Stimulated activated CD4-positive, alpha-beta T cell treated with anti-CD3 and anti-CD28 coated beads, Interleukin-1b, Interleukin-23, amount 100 ng/mL, for 4 hours (primary cell): ENCODE measurements around the gene GAN.
"Not testable (repeated sequence)": the region's sequence is repeated elsewhere in the genome, so short reads cannot be mapped to it uniquely, and the experiment has no call there.

ENCODE experiments used
- DNase-seq, 2 donors: peaks; one replicate each; pipeline ENCODE4 v3.0.0-alpha.2; 2020; ENCODE audit warnings: low read depth in 2 of 2

The GAN gene

DNA sequence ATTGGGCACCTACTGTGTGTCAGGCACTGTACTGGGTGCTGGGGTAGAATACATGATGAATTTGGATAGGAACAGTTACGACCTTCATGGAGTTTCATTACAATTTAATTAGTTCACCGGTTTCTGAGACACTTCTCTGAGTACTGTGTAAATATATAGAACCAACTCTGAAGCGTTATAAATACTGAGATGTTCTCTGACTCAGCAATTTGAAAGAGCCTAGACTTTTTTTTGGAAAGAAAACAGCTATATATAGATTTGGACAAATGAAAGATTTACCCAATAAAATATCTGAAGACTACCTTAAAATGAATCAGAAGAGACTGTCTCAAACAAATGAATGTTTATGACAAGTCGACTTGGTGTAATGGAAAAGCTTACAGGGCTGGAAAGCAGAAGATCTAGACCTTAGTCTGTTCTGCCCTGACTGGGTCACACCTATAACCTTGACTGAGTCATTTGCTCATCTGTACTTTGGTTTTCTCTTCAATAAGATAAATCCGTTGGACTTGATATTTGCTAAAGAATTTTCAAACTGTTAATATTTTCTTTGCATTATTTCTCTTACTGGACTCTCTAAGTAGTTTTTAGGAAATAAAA is 4.6 kb upstream of the GAN start:
- no peak for DNase-seq

DNA sequence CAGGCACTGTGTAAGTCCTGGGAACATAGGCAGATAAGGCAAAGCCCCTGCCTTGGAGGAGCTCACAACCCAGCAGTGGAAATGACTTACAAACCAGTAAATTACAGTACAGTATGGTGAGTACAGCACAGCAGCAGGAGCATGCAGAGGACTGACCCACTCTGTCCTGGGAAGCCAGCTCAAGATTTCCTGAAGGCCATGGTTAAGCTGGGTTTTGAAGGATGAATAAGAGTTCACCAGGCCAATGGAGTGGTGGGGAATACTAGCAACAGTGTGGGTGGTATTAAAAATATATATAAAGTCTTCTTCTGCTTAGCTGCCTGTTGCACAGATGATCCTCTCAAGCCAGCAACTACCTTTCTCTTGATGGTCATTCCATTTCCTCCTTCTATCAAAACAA is 3.0 kb upstream of the GAN start:
- DNase-seq, result no peak

DNA sequence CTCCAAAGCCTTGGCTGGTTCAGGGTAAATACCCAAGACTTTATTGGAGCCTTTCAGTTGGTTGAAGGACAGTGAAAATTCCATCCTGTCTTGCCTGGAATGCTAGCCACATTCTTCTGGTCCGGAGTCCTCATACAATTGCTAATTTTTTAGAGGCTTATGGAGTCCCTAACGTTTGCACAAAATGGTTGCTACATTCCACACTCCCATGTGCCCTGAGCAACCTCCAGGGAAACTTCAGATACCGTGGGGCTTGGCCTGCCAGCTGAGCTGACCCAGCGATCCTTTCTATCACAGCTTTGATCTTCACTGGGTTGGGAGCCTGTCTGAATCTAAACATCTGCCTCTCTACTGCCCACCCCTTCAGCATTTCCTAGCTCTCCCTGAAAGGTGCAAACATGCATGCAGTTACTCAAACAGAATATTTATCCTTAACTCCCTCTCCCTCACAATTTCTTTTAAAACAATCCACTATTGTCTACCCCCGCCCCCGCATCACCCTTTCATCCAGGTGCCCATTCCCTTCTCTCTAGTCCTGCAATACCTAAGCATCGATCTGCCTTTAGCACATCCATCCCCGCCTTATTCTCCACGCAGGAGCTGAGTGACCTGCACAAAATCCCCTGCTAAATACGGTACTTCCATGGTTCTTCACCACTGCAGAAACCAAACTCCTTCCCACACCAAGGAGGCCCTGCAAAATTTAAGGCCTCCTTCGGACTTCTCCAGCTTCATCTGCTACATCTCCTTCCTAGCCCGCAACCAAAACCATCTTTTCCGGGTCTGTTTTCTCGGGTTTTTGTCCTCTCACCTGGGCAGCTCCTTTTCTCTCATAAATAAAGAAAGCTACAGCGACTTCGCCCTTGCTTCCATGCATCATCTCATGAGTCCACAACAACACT is 810 bp upstream of the GAN start:
- no peak for DNase-seq

DNA sequence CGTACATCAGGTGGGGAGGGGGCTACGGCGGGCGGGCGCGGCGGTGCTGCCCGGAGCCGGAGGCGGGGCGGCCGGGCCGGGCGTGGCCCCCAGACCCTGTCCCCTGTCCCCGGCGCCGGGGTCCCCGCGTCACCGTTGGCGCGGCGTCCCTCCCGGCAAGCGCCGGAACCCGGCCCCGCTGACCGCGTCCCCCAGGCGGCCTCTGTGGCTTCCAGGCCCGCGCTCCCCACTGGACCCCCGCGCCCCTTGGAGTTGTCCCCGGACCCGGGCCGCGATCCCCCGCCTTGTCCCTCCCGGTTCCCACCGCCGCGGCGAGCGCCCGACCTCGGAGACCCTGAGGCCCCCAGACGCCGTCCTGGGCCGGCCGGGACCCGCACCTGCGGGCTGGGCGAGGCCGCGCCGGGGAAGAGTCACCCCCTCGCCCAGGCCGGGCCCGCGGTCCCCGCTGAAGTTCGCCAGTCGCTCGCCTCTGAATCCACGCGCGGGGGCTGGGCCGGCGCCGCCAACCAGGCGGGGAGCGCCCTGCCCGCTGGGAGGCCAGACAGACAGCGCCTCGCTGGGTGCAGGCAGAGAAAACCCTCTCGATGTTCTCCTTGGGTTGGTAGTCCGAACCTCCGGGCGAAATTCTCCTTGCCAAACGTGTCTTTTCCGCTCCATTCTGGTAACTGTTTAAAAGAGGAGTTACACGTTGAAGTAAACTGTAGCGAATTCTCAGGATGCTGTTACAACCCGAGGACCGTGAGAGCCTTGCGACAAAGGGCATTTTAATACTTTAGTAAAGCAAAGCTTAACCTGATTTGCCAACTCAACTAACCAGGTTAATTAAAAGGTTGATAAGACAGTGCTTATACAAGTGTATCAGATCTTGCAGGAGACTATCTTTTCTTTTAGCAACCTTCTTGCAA is 761 bp downstream of the GAN start:
- peak; percentile 32 to 51 for DNase-seq

DNA sequence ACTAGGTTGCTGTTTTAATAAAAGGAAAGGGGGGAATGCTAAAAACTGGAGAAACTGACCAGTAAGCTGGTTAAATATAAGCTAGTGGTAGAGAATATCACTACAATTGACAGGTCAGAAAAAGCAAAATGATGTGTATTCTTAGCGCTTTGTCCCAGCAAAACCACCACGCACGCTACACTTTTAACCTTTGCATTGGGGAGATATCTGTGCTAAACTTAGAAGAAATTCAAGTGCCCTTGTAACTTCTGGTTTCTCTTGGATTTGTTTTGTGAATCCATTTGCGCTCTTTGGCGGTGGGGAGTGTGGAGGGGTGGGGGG is 1.4 kb downstream of the GAN start:
- no peak for DNase-seq

DNA sequence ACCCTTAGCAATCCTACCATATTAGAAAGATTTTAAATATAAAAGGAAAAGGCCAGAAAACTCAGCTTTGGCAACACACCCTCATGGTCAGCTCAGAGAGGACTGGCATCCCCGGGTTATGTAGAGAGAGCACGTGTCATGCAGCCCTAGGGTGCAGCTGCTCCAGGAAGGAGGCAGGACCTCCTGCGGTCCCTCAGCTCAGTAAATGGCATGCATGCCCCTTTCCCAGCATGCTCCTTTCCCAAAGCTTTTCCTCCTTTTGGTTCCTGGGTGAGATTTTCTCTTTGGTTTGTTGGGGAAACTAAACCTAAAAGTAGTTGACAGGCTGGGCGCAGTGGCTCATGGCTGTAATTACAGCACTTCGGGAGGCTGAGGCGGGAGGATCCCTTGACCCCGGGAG is 3.9 kb downstream of the GAN start:
- no peak for DNase-seq

DNA sequence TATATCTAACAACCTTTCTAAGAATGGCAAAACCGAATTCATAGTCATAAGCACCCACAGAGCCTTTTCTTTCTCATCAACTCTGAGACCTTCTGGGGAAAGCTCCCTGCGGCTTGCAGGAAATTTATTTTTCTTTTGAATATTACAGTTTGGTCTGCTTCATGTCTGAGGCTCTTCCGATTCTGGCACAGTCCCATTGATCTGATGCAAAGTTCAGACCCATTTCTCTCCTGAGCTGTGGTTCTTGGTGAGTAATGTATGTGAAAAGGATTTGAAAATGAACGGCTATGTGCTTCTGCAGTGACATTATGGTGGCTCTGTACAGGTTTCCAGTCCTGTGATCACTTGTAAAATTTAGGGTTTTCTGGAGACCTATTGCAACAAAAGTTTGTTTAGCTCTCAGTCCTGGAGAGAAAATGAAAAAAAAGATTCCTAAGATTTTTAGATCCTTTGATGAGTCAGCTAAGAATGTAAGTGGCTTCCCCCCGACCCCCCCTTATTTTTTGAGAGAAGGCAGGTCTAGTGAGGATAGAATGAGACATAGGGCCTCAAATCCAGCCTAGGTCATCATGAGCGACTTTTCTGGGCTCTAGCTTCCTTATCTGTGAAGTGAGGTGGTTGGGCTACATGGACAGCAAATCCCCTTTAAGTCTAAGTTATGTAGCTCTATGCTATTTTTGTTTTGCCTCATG is 4.6 kb downstream of the GAN start:
- no peak for DNase-seq

DNA sequence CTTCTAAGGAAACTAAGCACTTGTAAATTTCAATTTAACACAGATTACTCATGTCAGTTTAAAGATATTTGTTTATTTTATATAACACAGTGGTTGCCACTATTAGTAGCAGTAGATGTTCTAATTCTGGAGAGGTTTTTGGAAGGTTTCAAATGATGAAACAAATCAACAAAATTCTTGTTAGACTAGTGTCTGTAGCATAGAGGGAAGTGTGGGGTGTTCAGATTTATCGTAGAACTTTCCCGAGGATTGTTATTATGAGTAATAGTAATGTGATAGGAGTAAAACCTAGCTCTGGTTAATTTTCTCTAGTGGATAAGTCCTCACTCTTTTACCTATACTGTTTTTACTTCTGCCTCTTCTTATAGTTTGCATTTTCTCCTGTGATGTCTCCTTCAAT is 6.3 kb downstream of the GAN start:
- DNase-seq, result no peak

DNA sequence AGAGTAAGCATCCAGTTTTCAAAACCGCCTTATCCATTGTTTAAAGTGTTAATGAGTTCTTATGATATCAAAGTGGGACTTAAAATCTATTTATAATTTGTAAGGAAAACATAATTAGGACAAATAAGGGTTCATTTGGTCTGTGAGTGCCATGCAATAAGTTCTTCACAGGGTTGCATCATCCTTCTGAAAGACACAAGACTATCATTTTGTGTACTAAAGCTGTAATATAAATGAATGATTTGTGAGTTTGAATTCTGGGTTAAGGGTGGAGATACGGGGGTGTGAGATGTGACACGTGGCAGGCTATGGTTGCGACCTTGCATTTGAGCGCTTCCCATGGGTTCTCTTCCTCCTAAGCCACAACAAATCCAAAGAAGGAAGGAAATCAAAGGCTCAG is 6.8 kb downstream of the GAN start:
- DNase-seq, result no peak

DNA sequence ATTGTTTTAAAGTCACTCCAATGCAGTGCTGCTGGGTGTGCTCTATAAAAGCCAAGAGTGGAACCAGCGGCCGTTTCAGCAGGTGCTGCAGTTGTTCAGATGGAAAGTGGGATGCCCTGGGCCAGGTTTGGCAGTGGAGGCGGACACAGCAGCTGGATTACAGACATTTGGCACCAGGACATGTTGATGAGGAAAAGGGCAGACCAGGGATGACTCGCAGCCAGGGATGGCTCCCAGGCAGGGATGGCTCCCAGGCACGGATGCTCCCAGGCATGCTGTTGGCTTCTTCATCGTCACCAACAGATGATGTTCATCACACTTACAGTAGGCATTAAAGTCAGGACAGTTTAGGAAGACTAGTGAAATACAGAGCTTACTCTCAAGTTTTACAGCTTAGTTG is 10.0 kb downstream of the GAN start:
- DNase-seq, result no peak

DNA sequence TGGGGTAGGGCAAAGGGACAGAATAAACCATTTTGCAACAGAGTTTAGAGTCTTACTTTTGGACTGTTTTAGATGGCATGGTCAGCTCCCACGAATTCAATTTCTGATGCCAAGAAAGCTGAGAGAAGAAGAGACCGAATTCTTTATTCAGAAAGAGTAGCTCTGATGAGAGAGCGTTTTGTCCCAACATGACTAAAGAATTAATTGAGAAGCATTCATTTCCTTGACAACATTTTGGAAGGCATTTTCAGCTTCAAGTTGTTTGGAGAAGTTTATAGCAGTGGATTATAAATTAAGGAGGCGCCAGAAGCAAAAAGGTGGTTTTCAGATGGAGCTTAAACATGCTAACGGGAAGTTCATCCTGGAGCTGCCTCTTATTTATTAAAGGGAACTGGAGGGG is 12.2 kb downstream of the GAN start:
- no peak for DNase-seq

DNA sequence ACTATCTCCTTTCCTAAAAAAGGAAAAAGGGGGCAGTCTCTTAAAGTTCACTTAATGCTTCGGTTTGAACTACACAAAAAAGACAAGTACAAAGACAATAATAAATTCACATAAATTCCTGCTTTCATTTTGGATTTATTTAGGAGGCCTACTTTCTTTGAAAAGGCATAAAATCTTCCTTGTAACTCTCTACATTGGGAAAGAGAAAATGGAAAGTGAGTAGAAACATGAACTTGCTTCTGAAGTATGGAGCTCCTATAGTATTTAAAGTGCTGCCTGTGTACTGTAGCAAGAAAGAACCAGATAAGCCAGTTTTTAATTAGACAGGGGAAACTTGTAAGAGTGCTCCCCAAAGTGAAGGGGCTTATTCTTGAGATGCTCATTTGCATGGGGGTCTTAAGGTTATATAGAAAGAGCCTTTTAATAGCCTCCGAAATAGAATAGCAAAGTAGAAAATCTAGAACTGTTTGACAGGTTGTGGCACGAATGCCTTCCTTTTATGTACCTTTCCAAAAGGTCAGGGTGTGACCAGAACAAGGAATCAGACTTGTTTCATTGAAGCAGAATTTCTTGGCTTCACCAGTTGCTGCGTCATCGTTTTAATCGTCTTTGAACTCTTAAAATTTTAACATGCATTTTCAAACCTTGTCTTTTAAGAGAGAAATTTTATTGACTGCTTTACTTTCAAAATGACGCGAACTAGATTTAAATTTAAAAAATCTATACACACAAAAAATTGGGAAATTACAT is 12.9 kb downstream of the GAN start:
- DNase-seq, result no peak

DNA sequence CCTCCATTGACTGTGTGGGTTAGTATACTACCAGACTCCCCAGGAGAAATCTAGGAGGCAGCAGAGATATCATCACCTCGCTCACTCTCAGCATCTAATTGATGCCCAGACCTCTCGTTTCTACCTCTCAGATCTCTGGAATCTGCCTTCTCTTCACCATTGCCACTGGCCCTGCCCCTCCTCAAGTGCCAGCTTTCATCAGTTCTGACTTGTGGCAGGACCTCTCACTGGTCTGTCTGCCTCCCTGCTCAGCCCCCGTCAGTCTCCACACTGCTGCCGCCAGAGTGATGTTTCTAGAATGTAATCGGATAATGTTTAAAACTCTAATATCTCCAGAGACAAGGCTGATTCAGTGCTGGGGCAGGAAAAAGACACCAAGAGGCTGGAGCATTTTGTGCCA is 15.2 kb downstream of the GAN start:
- DNase-seq, result no peak

DNA sequence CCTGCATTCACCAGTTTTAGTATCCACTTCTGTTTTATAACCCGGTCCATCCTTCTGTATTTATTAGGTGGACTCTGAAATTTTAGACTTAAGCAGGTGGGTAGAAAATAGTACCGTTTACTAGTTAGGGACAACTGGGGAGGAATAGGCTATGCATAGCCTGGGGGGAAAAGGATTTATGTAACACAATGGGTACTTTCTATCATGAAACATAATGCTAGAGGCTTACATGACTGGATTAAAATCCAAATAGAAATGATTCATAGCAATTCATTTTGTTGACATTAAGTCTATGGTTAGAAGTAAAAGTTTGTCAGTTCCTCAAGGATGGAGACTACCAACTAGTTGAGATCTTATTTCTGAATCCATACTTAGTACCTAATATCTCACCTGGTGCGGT is 18.6 kb downstream of the GAN start:
- no peak for DNase-seq

DNA sequence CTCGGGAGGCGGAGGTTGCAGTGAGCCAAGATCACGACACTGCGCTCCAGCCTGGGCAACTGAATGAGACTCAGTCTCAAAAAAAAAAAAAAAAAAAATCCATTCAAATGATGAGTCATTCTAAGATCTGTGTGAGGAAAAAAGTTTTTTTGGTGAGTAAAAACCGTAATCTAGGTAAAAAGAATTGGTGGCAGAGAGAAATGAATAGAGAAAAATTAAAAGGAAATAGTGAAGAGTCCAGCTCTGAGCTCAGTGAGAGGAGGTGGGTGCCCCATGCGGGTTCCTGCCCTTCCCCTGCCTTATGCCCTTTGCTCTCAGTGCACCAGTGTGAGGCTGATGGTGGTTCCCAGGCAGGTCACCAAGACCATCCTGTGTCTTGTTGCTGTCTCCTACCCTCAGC is 20.9 kb downstream of the GAN start:
- no peak for DNase-seq

DNA sequence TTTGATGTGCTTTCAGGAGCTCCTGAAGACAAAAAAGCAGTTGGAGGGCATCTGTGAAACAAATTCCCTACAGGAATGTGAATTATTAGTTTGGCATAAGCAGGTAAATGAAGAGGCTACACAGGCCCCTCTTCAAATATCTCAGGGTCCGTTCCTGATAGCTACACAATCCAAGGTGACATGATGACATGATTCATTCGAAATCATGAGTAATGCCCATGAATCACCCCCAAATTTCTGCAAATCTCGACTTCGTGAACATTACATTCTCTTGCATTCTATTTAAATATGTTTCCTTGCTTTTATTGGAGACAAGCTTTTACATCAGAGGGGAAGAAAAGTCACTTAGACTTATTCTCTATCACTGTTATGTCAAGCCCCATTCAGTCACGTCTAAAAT is 22.3 kb downstream of the GAN start:
- no peak for DNase-seq

DNA sequence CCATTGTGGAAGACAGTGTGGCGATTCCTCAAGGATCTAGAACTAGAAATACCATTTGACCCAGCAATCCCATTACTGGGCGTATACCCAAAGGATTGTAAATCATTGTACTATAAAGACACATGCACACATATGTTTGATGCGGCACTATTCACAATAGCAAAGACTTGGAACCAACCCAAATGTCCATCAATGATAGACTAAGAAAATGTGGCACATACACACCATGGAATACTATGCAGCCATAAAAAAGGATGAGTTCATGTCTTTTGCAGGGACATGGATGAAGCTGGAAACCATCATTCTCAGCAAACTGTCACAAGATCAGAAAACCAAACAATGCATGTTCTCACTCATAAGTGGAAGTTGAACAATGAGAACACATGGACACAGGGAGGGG is 30.4 kb downstream of the GAN start:
- DNase-seq, result not testable (repeated sequence)

DNA sequence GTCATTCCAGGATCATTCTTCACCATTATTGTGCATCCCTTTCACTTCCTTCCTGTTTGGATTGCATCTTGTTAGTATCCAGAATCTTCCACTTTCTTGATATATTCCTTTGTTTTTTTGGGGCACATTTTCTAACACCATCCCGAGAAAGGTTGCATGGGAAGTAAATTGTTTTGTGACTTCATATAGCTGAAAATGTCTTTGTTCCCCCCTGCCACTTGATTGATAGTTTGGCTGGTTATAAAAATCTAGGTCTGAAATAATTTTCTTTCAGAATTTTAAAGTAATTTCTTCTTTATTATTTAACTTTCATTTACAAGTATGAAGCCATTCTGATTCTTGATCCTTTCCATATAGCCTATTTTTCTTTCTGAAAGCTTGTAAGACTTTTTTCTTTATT is 32.7 kb downstream of the GAN start:
- DNase-seq, result no peak

DNA sequence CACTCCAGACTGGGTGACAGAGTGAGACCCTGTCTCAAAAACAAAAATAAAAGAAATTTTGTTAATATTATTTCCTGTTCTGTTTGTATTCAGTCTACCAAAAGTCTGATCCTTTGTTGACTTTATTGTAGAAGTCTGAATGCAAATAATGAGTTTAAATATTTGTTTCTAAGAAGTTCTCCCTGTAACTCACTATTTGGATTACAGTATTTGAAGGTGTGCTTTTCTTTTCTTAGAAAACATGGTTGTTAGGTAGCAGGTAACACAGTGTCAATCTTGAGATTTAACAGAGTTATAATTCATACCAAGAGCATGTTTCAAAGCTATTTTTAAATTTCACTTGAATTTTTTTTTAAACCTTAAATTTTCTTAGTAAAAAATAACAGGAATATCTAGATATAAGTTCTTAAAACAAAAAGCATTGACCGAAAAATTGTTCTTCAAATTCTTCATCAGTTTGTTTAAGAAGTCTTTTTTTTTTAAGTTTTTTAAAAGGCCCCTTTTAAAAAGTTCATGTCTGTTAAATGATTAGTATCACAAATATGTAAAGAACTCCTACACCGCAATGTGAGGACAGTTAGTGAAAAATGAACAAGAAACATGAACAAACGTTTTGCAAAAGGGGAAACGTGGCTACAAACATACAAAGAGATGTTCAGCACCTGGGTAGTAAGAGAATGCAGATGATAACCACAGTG is 35.0 kb downstream of the GAN start:
- no peak for DNase-seq

DNA sequence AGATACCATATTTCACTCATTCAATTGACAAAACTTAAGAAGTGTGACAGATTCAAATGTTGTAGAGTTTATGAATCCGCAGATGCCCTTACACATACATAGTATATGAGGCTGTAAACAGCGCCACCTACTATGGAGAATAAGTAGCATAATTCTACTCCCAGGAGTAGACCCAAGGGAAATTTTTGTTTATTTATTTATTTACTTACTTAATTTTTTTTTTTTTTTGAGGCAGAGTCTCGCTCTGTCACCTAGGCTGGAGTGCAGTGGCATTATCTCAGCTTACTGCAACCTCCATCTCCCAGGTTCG is 35.5 kb downstream of the GAN start:
- no peak for DNase-seq

DNA sequence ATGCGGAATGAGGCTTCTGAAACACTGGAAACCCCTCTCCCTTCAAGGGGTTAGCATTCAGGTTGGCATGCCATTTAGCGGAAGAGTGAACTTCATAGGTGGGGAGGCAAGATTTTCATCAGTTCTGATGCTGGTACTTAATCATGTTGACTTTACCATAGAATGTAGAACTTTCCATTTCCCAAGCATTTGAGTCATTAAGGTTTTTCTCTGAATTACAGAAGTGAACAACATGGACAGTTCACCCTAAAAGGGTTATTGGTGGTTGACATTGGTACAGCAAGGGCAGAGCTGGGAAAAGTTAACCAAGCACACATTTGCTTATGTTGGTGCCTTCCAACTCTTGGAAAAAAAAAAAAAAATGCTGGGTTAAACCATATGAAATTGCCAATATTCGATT is 39.1 kb downstream of the GAN start:
- DNase-seq, result no peak
